Measurements from ENCODE around the gene PRR36.

The PRR36 gene

GRCh38 chr19:7912697-7913564, 38.7 kb upstream of the PRR36 start:
- FAIRE-seq, result no peak

GRCh38 chr19:7912144-7912696, 38.0 kb upstream of the PRR36 start:
- no peak for FAIRE-seq

GRCh38 chr19:7911508-7912143, 37.4 kb upstream of the PRR36 start:
- FAIRE-seq, result no peak

- no peak for FAIRE-seq
Observed at GRCh38 chr19:7910321-7911161, 36.4 kb upstream of the PRR36 start.

- FAIRE-seq, result no peak
Observed at GRCh38 chr19:7909471-7910067, 35.4 kb upstream of the PRR36 start.

- no peak for FAIRE-seq
Observed at GRCh38 chr19:7908742-7909461, 34.7 kb upstream of the PRR36 start.

- no peak for FAIRE-seq
Observed at GRCh38 chr19:7908078-7908699, 34.0 kb upstream of the PRR36 start.

- no peak for FAIRE-seq
Observed at GRCh38 chr19:7907544-7907943, 33.4 kb upstream of the PRR36 start.

- no peak for FAIRE-seq
Observed at GRCh38 chr19:7907122-7907521, 32.9 kb upstream of the PRR36 start.

- FAIRE-seq, result no peak
Observed at GRCh38 chr19:7905859-7906258, 31.7 kb upstream of the PRR36 start.

- no peak for FAIRE-seq
Observed at GRCh38 chr19:7905268-7905667, 31.1 kb upstream of the PRR36 start.

GRCh38 chr19:7904074-7905020, 30.2 kb upstream of the PRR36 start:
- FAIRE-seq, result no peak

- FAIRE-seq, result peak; percentile 98
Observed at GRCh38 chr19:7903244-7904073, 29.3 kb upstream of the PRR36 start, which contains the start of gene MAP2K7. Gene MAP2K7 (plus strand): TSS chr19:7903877. CDS start chr19:7903945, 68 bp downstream.

- FAIRE-seq, result no peak
Observed at GRCh38 chr19:7902796-7903243, 28.6 kb upstream of the PRR36 start.

- FAIRE-seq, result no peak
Observed at GRCh38 chr19:7901337-7901736, 27.1 kb upstream of the PRR36 start.

GRCh38 chr19:7900931-7901330, 26.7 kb upstream of the PRR36 start:
- no peak for FAIRE-seq

- no peak for FAIRE-seq
Observed at GRCh38 chr19:7900401-7900870, 26.2 kb upstream of the PRR36 start.

- FAIRE-seq, result no peak
Observed at GRCh38 chr19:7899751-7900378, 25.7 kb upstream of the PRR36 start.
